Uterus (tissue), 2 donors: Measurements from ENCODE around the gene CD151.

Experiments used
- POLR2A ChIP-seq, 2 donors: fragments of 450-650 bp; IDR thresholded peaks; one replicate each; pipeline ENCODE4 v1.6.1; 2016; ENCODE audit warnings: antibody characterized with exemption in 2 of 2, mild to moderate bottlenecking in 1 of 2, moderate library complexity in 1 of 2
- TF ChIP-seq, protein P1 (sequence below), 4 experiments: fragments of 200-600 bp in 2 of 4; fragments of 450-650 bp in 2 of 4; sonication (generic) in 2 of 4; IDR thresholded peaks; one replicate each; pipeline ENCODE4 v1.5.1; 2016 to 2019; ENCODE audit warnings: antibody characterized with exemption in 4 of 4, mild to moderate bottlenecking in 2 of 4, moderate library complexity in 1 of 4

DNA sequence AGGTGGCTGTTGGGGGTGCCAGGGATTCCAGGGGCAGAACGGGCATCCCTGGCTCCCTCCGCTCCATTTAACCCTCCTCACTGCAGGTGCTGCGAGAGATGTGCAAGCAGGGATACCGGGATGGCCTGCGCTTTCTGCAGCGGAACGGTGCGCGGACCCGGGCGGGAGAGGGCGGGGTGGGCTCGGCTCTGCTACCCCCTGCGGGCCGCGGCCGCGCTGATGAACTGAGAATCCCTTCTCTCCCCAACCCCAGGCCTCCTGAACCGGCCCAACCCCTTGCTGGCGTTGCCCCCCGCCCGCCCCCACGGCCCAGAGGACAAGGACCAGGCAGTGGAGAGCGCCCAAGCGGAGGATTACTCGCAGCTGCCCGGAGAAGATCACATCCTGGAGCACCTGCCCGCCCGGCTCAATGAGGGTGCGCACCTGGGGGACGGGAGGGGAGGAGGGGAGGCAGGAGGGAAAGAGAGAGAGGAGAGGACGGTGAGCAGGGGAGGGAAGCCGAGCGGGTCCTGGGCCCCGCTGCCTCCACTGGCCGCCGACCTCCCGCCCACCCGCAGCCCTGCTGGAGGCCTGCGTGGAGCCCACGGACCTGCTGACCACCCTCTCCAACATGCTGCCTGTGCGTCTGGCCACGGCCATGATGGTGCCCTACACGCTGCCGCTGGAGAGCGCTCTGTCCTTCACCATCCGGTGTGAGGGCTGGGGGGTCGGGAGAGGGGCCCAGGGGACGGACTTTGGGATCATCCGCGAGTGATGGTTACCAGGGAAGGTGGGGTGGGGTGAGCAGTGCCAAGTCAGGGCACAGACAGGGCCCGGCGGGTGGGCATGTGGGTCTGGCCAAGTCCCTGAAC is 9.1 kb upstream of the CD151 start:
- no peak for TF ChIP-seq POLR2A (IDR thresholded peaks at IDR 0.05)
- TF ChIP-seq, protein P1, sequence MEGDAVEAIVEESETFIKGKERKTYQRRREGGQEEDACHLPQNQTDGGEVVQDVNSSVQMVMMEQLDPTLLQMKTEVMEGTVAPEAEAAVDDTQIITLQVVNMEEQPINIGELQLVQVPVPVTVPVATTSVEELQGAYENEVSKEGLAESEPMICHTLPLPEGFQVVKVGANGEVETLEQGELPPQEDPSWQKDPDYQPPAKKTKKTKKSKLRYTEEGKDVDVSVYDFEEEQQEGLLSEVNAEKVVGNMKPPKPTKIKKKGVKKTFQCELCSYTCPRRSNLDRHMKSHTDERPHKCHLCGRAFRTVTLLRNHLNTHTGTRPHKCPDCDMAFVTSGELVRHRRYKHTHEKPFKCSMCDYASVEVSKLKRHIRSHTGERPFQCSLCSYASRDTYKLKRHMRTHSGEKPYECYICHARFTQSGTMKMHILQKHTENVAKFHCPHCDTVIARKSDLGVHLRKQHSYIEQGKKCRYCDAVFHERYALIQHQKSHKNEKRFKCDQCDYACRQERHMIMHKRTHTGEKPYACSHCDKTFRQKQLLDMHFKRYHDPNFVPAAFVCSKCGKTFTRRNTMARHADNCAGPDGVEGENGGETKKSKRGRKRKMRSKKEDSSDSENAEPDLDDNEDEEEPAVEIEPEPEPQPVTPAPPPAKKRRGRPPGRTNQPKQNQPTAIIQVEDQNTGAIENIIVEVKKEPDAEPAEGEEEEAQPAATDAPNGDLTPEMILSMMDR (IDR thresholded peaks at IDR 0.05): no peak
